Renal cortical epithelial cell (primary cell): Measurements from ENCODE around the gene ASCC1. TPM values are rescaled to one million over a fixed set of nuclear protein-coding genes. Genes with fewer than 3 reads are reported as not detected.
"Not testable (repeated sequence)": the region's sequence is repeated elsewhere in the genome, so short reads cannot be mapped to it uniquely, and the experiment has no call there.

Source experiments
- DNase-seq: peaks from one replicate; pipeline ENCODE4 v3.0.0-alpha.2; 2011; ENCODE audit warnings: low read depth
- total RNA-seq: library from RNA; depleted of rRNA; stranded (reverse); fragments of >200 nt; gene quantifications from 2 replicates; pipeline ENCODE4 v1.2.3, GENCODE V29; 2014

ASCC1 gene
- total RNA-seq, 1 donor from 2014 or later = 61.6 TPM

DNA sequence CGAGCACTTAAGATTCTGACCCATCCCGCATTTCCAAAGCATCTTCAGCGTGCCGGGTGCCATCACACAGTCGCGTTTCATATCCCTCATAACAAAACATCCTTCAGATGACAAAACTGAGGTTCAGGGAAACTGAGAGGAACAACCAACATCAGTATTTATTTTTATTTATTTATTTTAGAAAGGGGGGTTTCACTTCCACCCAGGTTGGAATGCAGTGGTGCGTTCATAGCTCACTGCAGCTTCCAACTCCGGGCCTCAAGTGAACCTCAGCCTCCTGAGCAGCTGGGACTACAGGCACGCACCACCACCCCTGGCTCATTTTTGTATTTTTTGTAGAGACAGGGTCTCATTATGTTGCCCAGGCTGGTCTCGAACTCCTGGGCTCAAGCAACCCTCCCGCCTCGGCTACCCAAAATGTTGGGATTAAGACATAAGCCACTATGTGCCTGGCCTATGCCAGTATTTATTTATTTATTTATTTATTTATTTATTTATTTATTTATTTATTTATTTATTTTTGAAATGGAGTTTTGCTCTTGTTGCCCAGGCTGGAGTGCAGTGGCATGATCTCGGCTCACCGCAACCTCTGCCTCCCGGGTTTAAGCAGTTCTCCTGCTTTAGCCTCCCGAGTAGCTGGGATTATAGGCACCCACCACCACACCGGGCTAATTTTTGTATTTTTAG, 33.2 kb upstream of the ASCC1 start:
- DNase-seq = not testable (repeated sequence)

DNA sequence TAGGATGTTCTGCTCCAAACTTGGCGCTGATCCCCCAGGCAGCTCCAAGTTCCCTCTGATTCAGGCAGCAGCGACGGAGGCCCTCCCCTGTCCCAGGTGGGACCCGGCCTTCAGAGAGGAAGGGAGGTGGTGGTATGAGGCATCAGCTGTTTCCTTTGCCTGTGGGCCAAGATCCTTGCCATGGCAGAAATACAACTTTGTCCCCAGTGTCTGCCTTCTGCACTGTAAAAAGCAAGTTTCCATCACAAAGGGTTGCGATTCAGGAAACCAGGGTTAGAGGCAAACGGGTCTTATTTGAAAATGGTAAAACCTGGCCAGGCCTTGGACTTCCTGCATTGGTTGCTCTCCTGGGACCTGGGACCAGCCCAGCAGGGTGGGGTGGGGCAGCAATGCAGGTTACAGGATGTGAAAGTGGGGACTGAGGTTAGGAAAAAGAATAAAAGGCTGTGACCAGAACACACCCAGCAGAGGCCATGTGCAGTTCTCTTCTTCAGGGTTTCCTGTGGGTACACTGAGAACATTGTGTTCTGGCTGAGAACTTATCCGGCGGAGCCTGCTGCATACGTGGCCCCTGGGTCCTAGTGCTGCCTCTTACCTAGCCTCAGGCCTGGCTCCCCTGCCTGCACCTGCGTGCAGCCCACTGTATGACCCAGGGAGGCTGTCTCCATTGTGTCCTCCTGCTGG, 32.5 kb upstream of the ASCC1 start:
- peak; percentile 86 for DNase-seq

DNA sequence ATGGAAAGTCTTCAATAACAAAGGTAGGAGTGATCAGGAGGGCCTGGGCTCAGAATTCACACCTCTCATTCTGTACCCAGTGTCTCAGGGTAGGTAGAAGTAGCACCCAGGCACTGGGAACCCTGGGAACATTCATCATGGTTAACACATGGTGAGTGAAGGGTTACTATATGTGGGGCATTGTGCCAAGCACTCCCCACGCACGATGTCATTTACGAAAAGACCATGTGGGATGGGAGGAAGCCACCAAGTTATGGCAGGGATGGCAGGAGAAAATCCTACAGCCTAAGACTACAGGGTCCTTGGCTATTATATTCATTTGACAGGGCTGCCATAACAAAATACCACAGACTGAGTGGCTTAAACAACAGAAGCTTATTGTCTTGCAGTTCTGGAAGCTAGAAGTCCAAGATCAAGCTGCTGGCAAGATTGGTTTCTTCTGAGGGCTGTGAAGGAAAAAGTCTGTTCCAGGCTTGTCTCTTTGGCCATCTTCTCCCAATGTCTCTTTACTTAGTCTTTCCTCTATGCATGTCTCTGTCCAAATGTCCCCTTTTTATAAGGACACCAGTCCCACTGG, 30.0 kb upstream of the ASCC1 start:
- no peak for DNase-seq

DNA sequence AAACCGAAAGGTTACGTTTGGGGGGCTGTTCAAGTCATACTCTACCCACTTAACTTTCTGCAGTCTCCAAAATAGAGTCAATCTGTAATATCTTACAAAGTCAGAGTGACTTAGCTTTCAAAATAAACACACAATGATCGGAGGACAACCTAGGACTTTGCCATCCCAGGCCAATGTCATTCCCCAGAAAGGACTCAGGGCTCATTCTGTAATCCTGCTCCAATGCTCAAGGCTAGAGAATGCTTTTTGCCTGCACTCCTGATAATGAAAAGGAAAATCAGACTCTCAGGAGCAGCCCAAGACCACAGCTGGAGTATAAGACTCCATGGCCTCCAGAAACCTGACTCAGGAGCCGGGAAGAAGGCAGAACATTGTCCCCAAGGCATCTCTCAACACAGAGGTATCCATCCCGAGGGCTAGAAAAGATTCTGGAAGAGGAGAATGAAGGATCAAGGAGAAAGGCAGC, 28.5 kb upstream of the ASCC1 start:
- no peak for DNase-seq

DNA sequence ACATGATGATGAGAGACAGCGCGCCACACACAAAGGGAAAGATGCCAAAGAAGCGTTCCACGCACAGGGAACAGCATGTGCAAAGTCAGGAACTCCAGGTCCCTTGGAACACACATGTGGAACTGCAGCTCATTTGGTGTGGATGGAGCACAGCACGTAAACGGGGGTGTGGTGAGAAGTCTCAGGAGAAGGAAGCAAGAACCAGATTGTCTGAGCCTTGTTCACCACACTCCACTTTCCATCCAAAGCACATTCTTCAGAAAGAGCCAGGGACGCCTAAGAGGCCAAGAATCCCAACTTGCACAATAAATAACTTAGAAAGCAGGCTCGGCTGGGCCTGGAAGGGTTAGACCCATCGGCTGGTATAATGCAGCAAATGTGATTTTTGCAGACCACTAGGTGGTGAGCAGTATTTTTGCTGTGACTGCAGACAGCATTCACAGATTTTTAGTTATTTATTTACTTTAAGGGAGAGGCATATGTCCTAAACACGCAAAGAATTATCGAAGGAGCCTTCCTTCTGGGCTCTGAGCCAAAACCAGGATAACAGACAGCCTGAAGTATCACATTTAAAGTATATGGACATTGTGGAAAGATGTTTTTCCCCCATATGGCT, 27.9 kb upstream of the ASCC1 start:
- peak; percentile 90 for DNase-seq

DNA sequence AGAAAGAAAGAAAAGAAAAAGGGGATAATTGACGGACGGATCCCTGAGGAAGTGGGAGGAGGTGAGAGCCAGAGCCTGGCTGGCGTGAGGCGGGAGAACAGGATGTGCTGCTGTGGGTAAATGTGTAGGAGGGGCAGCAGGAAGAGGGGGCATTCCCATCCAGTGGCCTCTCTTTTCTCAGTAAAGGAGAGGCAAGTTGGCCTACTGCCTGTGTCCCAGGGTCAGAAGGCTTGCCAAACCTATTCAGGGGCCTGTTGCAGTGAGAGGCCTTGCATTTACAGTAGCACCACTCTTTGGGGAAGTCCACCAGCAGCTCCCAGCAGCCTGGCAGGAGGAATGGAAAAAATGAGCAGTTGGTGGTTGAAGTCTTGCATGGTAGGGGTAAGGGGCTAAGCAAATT, 26.6 kb upstream of the ASCC1 start:
- peak; percentile 55 for DNase-seq

DNA sequence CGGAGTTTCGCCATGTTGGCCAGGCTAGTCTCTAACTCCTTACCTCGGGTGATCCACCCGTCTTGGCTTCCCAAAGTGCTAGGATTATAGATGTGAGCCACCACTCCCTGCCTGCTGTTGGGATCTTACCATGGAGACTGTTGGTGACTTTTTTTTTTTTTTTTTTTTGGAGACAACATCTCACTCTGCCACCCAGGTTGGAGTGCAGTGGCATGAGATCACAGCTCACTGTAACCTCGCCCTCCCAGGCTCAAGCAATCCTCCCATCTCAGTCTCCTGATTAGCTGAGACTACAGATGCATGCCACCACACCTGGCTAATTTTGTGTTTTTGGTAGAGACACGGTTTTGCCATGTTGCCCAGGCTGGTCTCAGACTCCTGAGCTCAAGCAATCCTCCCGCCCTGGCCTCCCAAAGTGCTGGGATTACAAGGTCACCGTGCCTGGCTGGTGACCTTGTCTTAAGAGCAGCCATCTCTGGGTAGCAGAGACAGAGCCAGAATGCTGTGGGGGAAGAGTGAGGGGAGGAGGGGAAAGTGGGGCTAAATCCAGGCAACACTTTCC, 25.7 kb upstream of the ASCC1 start:
- no peak for DNase-seq

DNA sequence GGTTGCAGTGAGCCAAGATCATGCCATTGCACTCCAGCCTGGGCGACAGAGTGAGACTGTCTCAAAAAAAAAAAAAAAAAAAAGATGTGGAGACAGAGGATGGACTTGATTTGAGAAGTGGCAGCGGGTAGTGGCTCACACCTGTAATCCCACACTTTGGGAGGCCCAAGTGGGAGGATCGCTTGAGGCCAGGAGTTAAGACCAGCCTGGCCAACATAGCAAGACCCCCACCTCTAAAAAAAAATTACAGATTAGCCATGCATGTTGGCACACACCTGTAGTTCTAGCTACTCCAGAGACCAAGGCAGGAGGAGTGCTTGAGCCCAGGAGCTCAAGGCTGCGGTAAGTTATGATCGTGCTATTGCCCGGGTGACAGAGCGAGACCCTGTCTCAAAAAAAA, 24.3 kb upstream of the ASCC1 start:
- DNase-seq = no peak

DNA sequence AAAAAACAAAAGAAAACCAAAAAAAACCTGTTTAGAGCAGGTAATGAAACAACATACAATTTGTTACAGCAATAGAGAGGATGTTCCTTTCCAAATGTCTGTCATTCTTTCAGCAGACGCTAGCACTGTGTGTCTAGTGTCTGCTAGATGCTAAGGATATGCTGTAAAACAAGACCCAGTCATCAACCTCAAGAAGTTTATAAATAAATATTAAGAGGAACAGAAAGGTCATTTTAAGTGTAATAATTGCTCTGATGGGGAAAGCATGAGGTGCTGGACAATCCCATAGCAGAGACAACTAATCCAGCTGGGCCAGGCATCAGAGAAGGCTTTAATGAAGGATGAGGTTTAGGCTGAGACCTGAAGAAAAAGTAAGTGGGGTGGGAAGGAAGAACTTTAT, 23.3 kb upstream of the ASCC1 start:
- DNase-seq = no peak

DNA sequence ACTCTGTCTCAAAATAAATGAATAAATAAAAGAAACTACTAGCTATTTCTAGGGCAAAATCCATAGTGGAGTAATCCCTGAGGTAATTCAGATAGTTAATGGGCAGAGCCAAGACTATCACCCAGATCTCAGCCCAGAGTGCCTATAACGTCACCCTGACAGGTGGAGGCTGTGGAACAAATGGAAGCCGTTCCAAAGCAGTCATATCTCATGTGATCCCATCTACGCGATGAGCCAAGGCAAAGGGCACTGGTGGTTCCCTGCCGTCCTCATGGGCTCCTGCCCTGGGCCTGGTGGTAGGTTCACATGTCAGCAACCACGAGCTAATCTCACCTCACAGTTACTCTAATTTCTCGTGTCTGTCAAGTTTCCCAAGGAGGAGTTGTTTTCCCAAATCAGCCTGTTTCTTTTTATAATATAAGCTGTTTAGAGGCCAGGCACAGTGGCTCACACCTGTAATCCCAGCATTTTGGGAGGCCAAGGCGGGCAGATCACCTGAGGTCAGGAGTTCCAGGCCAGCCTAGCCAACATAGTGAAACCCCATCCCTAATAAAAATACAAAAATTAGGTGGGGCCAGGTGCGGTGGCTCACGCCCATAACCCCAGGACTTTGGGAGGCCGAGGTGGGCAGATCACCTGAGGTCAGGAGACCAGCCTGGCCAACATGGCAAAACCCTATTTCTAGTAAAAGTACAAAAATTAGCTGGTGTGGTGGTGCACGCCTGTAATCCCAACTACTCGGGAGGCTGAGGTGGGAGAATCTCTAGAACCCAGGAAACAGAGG, 22.5 kb upstream of the ASCC1 start:
- DNase-seq = no peak

DNA sequence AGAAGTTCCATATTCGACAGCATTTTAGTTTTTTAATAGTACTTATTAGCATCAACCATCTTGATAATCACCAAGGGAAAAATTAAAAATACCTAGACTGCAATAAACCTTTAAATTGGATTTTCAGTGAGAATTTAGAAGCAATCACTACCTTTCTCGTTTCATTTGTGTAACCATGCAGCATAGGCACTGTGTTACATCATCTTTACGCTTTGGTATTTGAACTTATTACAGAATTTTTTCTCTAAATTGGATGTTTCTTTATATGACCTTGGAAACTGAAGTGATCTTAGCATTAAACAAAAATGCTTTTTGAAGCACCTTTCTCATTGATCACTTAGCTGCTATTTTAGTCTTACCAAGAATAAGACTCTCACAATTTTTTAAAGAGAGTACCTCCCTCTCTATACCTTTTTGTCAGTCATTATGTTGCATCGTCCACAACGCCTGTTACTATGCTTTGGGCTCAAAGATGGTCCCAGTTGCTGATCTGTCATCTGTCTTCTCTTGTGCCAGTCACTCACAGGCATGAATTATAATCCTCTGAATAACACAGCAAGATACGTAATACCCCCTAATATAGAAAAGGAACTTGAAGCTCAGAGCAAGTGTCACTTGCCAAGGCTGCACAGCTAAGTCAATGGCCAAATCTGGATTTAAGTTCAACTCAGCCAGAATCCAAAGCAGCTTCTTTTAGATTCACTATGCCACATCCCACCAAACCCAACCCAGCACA, 19.6 kb upstream of the ASCC1 start:
- DNase-seq = no peak

DNA sequence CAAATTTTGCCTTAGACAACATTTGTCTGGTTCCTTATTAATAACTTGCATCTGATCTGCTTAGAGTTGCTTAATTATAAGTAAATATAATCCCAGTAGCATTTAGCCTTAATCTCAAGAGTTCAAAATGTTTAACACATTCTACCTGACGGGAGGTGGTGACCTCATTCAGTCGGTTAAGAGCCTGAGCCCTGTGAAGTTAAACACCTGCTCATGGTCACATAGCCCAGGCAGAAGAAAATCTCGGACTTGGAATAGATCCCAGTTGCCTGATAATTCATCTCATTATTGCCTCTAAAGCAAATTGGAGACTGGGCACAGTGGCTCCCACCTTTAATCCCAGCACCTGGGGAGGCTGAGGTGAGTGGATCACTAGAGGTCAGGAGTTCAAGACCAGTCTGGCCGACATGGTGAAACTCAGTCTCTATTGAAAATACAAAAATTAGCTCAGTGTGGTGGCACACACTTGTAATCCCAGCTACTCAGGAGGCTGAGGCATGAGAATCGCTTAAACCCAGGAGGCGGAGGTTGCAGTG, 18.6 kb upstream of the ASCC1 start:
- DNase-seq = no peak

DNA sequence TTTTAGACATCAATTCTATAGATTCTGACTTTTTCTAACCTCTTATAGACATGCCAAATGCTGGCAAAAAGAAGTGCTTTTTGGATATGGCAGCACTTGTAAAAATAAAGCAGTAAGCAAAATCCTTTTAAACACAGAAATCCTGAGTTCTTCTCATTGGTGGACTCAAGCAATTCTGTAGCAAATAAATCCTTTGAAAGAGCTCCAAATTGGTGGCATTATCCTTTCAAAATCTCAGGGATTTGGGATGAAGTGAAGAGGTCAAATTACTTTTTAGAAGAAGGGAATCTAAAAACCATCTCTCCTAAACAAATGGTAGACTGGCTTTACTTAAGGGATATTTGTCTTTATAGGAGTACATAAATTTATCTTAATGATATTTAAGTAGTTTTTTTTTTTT, 17.5 kb upstream of the ASCC1 start:
- no peak for DNase-seq

DNA sequence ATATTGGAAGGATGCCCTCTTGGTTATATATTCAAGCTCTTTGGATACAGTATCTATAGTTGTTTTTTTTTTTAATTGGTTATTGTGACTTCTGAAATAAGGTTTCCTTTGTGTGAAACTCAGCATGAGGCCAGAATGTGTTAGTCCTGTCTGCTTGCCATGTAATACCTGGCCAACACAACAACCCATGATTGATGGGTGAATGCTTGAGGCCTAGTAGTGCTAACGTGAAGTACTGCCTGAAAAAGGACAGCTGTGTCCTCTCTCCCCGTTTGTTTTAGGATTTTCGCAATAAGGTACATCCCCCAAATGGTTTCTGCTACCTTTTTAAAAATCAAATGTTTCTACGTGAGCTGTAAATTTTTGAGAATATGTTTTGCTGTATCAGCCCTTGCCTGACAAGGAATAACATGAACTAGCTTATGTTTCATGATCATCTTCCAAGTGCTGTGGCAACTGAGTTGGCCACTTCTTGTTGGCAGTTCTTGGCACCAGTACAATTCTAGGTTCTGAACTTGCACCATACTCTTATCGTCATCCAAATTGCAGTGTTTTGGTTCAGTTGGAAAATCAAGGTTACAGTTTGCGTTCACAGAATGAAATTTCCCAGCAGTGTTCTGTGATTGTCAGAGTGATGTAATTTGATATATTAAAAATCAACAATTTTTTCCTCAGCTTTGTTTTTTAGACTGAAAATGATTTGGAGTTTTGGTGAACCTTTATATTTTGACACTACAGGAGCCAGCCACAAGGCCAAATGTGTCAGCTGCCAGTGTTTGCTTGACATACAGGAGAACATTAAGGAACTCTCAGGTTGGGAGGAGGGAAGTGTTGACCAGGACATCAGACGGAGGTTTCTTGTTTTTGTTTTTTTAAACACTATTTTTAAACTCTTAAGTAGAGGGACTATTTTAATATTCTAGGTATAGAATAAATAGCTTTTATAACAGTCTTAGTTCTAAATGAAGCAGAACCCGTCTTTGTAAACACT, 13.5 kb upstream of the ASCC1 start:
- no peak for DNase-seq

DNA sequence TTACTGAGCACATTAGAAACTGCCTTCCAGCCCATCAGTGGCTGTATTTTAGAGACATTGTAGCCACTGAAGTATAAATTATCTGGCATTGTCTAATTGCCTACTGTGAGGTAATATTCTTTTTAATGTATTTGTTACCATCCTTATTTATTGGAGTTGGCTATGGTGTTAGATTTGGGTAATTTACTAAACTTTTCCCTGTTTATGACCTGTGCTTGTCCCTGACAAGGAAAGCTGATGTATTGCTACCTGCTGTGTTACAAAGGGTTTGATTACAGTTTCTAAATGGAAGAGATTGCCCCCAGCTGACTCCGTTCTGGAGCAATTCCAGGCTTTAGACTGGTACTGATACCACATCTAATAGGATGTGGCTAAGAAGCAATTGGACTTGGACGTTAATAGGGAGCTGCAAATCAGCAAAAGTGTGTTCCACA, 12.3 kb upstream of the ASCC1 start:
- DNase-seq = no peak

DNA sequence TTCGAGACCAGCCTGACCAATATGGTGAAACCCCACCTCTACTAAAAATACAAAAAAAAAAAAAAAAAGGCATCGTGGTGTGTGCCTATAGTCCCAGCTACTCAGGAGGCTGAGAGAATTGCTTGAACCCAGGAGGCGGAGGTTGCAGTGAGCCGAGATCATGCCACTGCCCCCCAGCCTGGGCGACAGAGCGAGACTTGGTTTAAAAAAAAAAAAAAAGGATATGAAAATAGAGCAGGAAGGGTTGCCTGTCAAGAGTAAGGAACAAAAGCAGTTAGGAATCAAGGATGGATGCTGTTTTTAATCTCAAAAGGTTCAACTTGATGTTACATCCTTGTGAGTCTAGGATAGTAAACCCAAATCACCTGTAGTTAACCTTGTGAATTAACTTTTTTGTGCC, 11.8 kb upstream of the ASCC1 start:
- DNase-seq = no peak

DNA sequence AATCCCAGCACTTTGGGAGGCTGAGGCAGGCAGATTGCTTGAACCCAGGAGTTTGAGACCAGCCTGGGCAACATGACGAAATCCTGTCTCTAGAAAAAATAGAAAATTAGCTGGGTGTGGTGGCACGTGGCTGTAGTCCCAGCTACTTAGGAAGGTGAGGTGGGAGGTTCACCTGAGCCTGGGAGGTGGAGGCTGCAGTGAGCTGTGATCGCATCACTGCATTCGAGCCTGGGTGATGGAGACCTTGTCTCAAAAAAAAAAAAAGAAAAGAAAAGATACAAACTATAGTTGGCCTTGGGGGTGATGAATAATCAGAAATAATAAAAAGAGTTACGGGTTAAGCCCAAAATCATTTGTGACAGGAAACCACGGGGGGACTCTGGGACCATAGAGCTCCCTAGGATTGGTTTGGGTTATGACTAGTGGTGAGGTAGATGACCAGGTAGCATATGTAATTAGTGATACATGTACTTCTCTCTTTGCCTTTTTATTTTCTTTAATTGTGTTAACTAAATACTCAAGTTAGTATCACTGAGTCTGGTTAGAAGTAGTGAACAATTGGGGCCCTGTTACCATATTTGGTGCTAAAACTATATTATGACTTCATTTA, 10.4 kb upstream of the ASCC1 start:
- no peak for DNase-seq

DNA sequence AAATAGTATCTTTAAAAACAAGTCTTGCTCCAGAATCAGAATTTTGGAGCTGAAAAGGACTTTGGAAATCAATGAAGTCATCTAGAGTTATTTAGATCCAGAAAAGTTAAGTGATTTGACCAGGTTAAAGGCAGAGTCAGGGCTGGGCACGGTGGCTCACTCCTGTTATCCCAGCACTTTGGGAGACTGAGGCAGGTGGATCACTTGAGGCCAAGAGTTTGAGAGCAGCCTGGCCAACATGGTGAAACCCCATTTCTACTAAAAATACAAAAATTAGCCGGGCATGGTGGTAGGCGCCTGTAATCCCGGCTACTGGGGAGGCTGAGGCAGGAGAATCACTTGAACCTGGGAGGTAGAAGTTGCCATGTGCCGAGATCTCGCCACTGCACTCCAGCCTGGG, 8.1 kb upstream of the ASCC1 start:
- DNase-seq = not testable (repeated sequence)

DNA sequence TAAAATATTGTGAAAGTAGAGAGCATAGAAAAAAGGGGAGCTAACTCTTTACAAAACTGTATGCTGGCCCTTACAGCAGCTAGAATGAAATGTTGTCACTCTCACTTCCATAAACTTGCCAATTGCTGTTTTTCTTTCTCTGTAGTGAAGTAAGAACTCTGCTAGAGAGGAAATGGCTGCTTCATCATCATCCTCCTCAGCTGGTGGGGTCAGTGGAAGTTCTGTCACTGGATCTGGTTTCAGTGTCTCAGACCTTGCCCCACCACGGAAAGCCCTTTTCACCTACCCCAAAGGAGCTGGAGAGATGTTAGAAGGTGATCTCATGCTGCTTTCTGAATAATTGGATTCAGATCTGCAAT, 7.6 kb upstream of the ASCC1 start:
- no peak for DNase-seq
